Fibroblast of the aortic adventitia (primary cell): ENCODE measurements around the gene PTPN1. TPM values are rescaled to one million over a fixed set of nuclear protein-coding genes. Genes with fewer than 3 reads are reported as not detected.

ENCODE experiments used
- DNase-seq: peaks from one replicate; pipeline ENCODE4 v3.0.0-alpha.2; 2010; ENCODE audit warnings: low read depth
- H3K4me3 ChIP-seq: 2 replicates; pipeline ENCODE4 v1.5.1; 2011; ENCODE audit warnings: low read depth, mild to moderate bottlenecking, control low read depth, low read length, moderate library complexity
- CTCF ChIP-seq: IDR thresholded peaks from 2 replicates; pipeline ENCODE4 v1.5.1; 2011; ENCODE audit warnings: mild to moderate bottlenecking, low read length, control low read depth, inconsistent platforms; ENCODE audit not compliant: insufficient read depth
- total RNA-seq: library from RNA; depleted of rRNA; stranded (reverse); fragments of >200 nt; gene quantifications from 2 replicates; pipeline ENCODE4 v1.2.3, GENCODE V29; 2012; ENCODE audit warnings: low replicate concordance

Gene PTPN1
- total RNA-seq, 1 donor = 19.9 TPM

DNA sequence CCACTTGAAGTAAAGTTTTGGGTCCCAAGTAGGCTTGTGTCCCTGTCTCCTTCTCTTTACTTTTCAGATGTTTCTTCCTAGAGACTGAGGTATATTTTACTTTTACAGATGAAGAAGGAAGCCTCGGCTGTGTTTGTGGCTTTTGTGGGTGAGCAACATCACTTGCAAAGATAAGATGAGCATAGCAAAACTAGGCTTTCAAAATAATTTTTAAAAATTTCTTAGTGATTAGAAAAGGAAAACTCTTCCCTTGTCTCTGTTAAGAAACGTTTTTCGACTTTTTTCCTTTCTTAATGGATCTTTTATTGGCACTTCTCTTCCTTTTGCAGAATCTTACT is 7.6 kb downstream of the PTPN1 start:
- no peak for DNase-seq
- no peak for TF ChIP-seq CTCF
- no peak overlapping the region for H3K4me3 ChIP-seq

- no peak for TF ChIP-seq CTCF
- H3K4me3 ChIP-seq = no peak overlapping the region
- DNase-seq = peak; percentile 46
These were observed 8.1 kb downstream of the PTPN1 start for GRCh38 chr20:50518270-50518721.

- DNase-seq = no peak
- H3K4me3 ChIP-seq = no peak overlapping the region
- TF ChIP-seq CTCF = no peak
These were observed 9.0 kb downstream of the PTPN1 start for GRCh38 chr20:50519036-50519762.

DNA sequence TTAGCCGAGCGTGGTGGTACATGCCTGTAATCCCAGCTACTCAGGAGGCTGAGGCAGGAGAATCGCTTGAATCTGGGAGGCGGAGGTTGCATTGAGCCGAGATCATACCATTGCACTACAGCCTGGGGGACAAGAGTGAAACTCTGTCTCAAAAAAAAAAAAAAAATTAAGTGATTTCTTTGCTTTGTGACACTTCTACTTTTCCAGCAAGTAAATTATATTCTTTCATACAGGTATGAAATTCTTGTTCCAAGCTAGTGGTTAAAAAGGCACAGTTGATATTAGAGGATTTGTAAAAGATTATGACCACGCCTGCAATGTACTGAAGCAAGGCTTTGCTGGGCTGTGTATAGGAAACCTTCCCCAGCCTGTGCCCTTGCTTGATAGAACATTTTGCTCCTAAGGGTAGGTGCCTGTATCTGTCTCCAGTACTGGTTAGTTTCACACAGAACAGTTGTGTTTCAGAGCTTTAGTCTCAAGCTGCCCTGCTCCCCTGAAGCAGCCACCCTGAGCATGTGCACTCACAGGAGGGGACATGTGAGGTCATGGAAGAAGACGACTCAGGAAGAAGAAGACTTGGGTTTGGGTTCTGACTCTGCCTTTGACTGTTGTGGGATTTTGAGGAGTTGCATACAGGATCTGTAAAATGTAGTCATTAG is 10.2 kb downstream of the PTPN1 start:
- no peak for DNase-seq
- no peak for TF ChIP-seq CTCF
- H3K4me3 ChIP-seq = no peak overlapping the region

GRCh38 chr20:50521221-50522052 is 11.3 kb downstream of the PTPN1 start:
- no peak for TF ChIP-seq CTCF
- DNase-seq = peak; percentile 25

DNA sequence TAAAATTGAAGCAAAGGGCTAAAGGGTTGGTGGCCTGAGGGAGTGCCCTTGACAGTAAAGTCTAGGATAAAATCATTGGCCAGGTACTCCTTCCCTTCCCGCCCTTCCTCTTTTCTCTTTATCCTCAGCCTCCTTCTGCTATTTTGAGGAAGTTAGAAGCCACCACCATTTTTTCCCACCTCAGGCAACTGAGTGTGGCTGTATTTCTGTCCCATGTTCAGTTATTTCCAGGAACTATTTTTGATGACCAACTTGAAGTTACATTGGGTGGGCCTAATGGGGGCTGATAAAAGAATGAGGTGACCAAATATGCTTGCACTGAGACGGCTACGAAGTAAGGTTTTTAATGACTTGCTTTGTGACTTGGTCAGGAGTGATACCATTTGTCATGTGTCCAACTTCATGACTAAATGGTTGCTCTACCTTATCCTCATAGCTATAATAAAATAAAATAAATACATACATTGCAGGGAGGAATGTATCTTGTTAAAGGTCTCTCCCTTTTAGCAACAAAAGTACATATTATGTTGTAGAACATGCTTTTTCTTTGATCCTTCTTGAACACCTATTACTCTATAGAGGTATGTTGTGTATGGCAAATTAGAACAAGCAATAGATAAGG is 12.0 kb downstream of the PTPN1 start:
- H3K4me3 ChIP-seq = no peak overlapping the region
- DNase-seq = no peak
- TF ChIP-seq CTCF = no peak

More at GRCh38 chr20:50521221-50522052, 11.3 kb downstream of the PTPN1 start:
- H3K4me3 ChIP-seq = no peak overlapping the region
